GM19239 (cell line): ENCODE results near the gene ZNF519.

Source experiments
- DNase-seq: peaks from one replicate; pipeline ENCODE4 v3.0.0; 2011; ENCODE audit warnings: low spot score; ENCODE audit not compliant: insufficient read length
- FAIRE-seq: peaks from 2 replicates; lab custom pipeline; 2011; peaks lifted over from hg19 to GRCh38; lab: Jason Lieb, UNC

The ZNF519 gene

GRCh38 chr18:14104906-14105748 lies 27.1 kb downstream of the ZNF519 start:
- FAIRE-seq (no peak), DNase-seq (no peak)

GRCh38 chr18:14104201-14104600 lies 28.0 kb downstream of the ZNF519 start:
- DNase-seq (no peak), FAIRE-seq (no peak)

- DNase-seq (no peak), FAIRE-seq (no peak)
These were observed 31.5 kb downstream of the ZNF519 start for GRCh38 chr18:14100503-14101286.

- no peak for DNase-seq
These were observed 33.8 kb downstream of the ZNF519 start for GRCh38 chr18:14098428-14098827.

GRCh38 chr18:14097761-14098160 lies 34.5 kb downstream of the ZNF519 start:
- DNase-seq (no peak), FAIRE-seq (no peak)

More at GRCh38 chr18:14098428-14098827, 33.8 kb downstream of the ZNF519 start:
- no peak for FAIRE-seq

- DNase-seq (no peak), FAIRE-seq (no peak)
These were observed 38.8 kb downstream of the ZNF519 start for GRCh38 chr18:14093307-14093915.

GRCh38 chr18:14092625-14093306 lies 39.5 kb downstream of the ZNF519 start:
- FAIRE-seq, result no peak
- no peak for DNase-seq

- FAIRE-seq (no peak), DNase-seq (no peak)
These were observed 42.5 kb downstream of the ZNF519 start for GRCh38 chr18:14089781-14090180.

- FAIRE-seq, result no peak
- no peak for DNase-seq
These were observed 43.0 kb downstream of the ZNF519 start for GRCh38 chr18:14089191-14089590.

- DNase-seq (no peak), FAIRE-seq (peak; percentile 26)
These were observed 45.6 kb downstream of the ZNF519 start for GRCh38 chr18:14086458-14087231.

GRCh38 chr18:14085770-14086457 lies 46.3 kb downstream of the ZNF519 start:
- FAIRE-seq (no peak), DNase-seq (no peak)

GRCh38 chr18:14075196-14075595 lies 57.0 kb downstream of the ZNF519 start:
- DNase-seq, result no peak
- no peak for FAIRE-seq

GRCh38 chr18:14074187-14074586 lies 58.0 kb downstream of the ZNF519 start:
- DNase-seq, result no peak
- no peak for FAIRE-seq

- no peak for DNase-seq
- FAIRE-seq, result no peak
These were observed 78.6 kb downstream of the ZNF519 start for GRCh38 chr18:14053661-14054060.
